CMK (cell line): ENCODE data around the gene MTREX.

ENCODE experiments used
- DNase-seq: peaks from one replicate; pipeline ENCODE4 v3.0.0-alpha.2; 2010; ENCODE audit warnings: low read depth

Gene MTREX

DNA sequence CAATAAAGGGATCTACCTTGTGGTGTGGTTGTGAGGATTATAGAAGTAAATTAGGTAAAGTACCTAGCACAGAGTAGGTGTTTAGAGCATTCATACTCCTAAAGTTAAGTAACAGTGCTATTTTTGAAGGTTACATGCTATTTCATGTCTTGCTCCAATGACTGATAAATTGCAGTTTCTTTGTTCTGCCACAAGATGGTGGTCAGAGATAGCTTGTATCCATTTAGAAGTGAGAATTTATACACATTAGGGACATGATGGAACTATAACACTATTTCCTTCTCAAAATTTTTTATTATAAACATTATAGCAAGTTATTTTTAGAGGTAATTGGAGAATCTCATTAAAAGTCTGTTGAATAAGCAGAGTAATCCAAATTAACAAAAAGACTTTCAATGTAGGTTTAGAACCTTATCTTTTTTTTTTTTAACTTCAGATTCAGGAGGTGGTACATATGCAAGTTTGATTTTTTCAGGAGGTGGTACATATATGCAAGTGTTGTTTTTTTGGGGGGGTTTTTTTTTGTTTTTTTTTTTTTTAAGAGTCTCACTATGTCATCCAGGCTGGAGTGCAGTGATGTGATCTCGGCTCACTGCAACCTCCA lies 17.1 kb downstream of the MTREX start:
- DNase-seq = no peak

DNA sequence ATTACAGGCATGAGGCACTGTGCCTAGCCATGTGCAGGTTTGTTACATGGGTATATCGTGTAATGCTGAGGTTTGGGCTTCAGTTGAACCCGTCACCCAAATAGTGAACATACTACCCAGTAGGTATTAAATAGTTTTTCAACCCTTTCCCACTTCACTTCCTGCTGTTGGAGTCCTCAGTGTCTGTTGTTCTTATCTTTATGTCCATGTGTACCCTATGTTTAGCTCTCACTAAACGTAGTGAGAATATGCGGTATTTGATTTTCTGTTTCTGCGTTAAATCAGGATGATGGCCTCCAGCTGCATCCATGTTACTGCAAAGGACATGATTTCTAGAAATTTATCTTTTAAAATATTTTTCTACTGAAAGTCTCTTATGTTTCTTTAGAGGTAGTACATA lies 17.8 kb downstream of the MTREX start:
- DNase-seq = no peak

DNA sequence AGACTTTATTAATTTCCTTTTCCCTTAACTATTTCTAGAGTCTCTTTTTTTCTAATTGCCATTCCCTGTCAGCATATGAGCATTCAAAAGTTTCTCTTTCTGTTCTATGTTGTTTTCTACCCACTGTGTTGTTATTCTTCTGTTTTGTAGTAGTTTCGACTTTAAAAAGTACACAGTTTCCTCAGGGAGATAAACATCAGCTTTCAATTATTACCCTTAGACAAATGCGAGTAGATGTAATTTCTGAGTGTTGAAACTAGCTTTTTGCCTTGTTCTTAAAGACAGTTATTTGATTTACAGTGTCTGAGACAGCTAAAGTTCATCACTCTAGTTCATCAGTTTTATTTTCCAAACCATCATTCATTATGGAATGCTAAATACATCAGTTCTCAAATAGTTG lies 19.5 kb downstream of the MTREX start:
- no peak for DNase-seq

DNA sequence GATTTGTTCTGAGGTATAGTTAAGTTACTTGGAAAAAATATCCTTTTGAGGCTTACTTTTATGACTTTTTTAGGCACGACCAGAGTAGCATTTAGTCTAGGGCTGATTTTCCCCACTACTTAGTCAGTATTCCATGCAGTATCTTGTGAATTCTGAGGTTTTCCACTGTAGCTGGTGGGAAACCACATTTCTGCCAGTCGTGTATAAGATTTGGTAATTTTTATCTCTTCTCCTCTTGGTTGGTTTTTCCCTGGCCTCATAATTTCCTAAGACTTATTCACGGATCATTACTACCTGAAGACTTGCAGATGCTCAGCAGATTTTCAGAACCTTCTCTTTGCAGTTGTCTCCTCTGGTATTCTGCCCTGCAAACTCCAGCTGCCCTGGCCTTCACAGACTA lies 23.5 kb downstream of the MTREX start:
- DNase-seq = no peak

DNA sequence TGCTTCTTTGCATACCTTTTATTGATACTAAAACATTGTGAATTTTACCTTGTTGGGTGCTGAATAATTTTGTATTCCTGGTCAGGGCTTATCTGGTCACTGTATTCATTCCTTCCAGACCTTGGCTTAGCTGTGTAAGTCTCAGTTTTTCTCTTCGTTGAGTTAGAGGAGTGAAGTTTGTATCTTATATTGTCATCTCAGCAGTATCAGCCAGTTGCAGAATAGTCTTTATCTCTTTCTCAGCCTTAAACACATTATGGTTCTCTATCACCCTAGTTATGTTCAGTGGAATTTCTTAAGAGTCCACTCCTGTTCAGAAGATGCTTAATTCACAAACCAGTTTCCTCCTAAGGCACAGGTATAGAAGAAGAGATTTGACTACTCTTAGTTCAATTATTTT lies 25.2 kb downstream of the MTREX start:
- no peak for DNase-seq

DNA sequence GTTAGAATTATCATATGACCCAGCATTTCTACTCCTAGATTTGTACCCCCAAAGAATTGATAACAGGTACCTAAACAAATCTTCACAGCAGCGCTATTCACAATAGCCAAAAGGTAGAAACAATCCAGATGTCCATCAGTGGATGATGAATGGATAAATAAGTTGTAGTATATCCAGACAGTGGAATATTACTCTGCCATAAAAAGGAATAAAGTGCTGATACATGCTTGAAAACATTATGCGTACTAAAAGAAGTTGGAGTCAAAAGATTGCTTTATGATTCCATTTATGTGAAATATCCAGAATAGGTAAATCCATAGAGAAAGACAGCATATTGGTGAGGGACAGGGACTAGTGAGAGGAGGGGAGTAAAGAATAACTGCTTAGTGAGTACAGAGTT lies 26.0 kb downstream of the MTREX start:
- DNase-seq = no peak

DNA sequence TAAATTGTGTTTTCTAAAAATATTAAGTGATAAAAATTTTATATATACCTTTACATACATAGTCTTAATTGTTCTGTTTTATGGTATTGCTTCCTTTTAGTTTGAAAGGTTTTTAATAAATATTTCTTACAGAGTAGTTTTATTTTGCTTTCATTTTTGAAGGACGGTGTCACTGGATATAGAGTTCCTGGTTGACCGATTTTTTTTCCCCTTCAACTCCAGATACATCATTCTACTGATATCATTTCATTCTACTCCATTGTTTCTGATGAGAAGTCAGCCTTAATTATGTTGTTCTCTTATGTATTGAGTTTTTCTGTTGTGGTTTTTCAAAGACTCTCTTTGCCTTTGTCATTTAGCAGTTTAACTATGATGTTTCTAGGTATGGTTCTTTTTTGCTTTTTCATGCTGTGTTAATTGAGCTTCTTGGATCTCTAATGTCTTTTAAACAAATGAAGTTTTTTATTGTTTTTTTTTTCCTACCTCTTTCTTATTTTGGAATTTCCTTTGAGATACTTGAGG lies 30.4 kb downstream of the MTREX start:
- no peak for DNase-seq

DNA sequence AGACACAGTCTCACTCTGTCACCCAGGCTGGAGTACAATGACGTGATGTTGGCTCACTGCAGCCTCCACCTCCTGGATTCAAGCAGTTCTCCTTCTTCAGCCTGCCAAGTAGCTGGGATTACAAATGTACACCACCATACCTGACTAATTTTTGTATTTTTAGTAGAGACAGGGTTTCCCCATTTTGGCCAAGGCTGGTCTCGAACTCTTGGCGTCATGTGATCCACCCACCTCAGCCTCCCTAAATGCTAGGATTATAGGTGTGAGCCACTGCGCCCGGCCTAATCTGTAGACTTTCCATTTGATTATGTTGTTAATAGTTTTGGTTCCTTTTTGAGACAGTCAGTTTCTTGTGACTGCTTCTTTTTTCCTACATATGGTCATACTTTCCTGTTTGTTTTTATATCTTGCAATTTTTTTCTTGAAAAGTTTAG lies 31.0 kb downstream of the MTREX start:
- DNase-seq = no peak

DNA sequence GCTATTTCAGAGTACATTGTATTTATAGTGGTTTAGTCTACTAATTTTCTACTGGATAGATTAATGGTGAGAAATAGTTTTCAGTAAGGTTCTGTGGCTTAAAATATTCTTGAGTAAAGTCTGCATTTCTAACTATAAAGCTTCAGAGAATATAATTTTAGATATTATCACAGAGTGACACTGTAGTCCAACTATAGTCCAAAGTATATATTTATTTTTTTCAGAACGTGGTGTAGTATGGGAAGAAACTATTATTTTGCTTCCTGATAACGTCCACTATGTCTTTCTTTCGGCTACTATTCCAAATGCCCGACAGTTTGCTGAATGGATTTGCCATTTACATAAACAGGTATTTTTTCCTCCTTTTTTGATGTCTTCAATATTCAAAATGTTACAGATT lies 35.3 kb downstream of the MTREX start:
- DNase-seq = no peak

DNA sequence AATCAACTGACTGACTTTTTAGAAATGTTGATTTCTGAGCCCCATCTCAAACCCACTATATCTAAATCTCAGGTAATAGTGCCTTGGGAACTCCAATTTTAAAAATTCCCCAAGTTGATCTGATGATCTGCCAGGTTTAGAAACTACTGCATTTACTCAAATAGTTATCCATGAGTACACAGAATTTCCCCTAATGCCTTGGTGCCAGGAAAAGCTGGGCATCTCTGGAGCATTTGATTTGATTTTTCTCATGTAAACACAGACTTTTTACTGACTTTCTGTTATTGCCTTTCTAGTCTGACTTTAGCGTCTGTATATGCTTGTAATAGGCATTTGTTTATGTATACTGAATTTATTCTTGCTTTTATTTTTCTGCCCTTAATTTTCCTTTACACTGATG lies 35.8 kb downstream of the MTREX start:
- no peak for DNase-seq

DNA sequence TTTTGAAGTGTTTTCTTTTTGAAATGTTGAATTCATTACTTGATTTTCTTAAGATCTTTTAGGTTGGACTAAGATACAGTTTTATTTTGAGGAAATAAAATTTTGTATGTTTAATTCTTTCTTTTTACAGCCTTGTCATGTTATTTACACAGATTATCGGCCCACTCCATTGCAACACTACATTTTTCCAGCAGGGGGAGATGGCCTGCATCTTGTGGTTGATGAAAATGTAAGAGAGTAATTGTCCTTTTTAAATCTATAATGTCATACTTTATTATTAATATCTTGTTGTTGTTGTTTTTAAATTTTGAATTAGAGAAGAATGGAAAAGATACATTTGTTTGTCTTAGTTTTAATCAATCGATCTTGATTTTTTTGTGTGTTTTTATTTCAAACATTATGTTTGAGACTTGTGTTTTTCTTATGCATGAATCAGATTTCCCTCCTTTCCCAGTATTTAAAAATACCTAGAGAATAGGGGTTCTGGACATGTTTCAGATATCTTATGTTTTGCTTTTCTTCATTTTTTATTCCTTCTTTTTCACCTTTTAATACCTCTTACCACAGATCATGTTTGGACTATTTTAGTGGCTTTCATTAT lies 36.7 kb downstream of the MTREX start:
- DNase-seq = peak; percentile 24

DNA sequence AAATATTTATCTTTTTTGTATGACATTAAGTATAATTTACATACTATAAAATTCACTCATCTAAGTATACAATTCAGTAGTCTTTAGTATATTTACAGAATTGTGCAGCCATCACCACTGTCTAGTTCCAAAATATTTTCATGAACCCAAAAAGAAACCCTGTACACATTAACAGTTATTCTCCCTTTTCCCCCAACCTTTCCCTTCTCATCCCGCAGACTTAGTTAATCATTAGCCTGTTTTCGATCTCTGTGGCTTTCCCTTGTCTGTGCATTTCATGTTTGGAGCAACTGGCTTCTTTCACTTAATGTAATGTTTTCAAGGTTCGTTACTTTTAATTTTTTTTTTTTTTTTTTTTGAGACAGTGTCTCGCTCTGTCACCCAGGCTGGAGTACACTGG lies 37.5 kb downstream of the MTREX start:
- DNase-seq = no peak

DNA sequence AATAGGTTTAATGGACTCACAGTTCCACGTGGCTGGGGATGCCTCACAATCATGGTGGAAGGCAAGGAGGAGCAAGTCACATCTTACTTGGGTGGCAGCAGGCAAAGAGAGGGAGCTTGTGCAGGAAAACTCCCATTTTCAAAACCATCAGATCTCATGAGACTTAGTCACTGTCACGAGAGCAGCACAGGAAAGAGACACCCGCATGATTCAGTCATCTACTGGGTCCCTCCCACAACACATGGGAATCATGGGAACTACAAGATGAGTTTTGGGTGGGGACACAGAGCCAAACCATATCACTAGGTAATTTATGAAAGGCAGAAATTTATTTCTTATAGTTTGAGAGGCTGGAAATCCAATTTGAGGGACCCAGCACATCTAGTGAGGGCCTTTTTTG lies 40.0 kb downstream of the MTREX start:
- no peak for DNase-seq

DNA sequence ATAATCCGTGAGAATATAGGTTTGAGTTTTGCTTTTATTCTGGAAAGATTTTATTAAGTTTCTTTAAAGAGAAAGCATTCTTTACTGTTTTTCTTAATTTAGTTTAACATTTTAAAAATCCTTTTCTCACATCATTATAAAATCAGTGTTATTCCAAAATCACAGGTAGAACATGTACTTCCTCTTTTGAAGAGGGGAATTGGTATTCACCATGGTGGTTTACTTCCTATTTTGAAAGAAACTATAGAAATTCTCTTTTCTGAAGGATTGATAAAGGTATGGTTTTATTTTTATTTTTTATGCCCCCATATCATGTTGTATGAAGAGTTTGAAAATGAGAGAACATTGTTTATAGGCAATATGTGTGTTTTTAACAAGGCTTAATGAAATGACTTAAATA lies 43.0 kb downstream of the MTREX start:
- no peak for DNase-seq

DNA sequence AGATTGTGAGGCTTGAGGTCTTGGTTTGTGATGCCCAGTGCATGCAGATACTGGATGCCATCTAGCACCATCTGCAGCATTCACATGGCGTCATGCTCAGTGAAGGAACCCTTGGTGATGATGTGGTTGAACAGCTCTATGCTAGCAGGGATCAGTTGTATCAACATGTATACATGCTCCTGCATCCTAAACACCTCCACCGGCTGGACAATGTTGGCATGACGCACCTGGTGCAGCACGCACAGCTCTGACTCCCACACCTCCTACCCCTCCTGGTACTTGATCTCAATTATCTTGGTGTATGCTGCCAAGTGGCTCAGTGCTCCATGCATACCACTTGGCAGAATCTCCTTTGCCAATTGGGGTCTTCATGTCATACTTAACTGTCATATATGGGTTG lies 49.1 kb downstream of the MTREX start:
- DNase-seq = no peak

DNA sequence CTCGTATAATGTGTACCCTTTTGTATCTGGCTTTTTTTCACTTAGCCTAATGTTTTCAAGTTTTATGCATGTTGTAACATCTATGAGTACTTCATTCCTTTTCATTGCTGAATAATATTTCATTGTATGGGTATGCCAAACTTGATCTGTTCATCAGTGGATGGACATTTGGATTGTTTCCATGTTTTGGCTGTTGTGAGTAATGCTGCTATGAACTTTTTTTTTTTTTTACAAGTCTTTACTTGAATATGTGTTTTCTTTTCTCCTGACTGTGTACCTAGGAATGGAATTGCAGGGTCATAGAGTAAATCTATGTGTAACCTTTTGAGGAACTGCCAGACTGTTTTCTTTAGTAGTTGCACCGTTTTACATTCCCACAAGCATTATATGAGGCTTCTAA lies 52.4 kb downstream of the MTREX start:
- DNase-seq = no peak

DNA sequence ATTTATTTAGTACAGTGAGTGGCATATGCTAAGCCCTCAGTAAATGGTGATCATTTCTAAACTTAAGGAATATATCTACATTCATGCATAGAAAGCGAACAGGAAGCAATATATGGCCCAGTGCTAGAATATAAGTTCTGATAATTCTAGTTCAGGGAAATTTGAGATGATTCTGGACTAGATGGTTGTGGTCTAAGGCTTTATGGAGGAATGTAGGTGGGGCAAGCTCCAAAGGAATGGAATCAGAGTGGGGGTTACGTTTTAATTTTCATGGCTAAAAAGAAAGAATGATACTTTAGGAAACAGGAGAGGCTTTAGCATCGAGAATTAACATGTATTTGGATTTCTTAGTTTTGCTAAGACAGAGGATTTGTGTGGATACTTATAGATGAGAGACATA lies 56.1 kb downstream of the MTREX start:
- no peak for DNase-seq

DNA sequence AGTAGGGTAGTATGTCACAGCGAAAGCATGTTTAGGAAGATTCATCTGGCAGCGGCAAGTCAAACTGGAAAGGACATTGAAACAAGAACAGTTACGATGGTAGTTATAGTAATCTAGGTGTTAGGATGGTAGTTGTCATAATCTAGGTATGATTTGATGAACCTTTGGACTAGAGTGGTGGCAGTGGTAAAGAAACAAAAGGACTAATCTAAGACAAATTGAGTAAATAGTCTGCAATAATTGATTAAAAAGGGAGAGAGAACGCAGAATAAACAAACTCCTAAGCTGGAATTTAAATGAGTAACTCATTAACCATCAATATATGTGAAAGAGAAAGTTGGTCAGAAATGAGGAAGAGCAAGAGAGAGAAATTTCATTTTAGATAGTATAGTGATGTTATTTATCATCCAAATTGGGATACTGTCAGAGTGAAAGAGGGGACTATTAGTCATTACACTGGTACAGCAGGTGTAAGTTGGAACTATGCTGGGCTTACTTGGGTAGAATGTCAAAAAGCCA lies 56.8 kb downstream of the MTREX start:
- no peak for DNase-seq

DNA sequence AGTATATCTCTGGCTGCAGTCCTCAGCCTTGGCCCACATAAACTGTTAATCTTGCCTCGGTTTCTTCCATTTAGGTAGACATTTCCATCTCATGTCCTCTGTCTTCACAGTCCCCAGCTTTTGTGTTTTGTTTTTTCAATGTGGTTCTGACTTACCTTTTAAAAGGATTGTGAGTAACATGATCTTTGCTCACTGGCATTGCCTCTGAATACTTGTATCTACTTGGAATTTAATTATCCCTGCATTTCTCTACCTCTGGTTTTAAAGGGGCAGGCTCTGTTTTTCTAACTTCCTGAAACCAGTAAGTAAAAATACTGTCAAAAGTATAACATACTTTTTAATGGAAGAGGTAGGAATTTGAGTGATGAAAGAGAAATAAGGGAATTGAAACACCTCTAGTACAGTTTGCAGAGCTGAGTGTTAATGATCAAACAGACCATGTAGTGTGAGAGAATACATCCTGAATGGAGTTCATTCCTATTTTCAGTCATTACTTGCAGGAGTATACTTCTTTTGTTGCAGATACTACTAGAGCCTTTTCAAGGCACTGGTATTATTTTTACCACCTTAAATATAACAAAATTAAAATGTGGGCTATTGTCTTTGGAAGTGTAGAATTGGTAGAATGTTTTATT lies 62.6 kb downstream of the MTREX start:
- no peak for DNase-seq

DNA sequence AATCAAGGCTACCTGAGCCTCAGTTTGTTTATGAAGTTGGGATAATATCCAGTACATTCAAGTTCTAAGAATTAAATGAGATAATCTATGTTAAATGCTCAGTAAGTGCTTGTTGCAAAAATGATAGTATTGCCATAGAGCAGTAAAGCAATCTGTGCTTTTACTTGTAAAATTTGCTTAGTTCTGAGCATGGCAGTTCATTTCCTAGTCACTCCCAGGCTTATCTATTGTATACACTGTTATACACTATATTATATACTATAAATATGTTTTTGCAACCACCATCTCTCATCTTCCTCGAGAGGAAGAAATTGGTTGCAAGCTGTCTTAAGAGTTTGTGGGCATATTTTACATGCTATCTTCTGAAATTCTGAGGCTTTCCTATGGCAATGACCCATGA lies 63.4 kb downstream of the MTREX start:
- no peak for DNase-seq

DNA sequence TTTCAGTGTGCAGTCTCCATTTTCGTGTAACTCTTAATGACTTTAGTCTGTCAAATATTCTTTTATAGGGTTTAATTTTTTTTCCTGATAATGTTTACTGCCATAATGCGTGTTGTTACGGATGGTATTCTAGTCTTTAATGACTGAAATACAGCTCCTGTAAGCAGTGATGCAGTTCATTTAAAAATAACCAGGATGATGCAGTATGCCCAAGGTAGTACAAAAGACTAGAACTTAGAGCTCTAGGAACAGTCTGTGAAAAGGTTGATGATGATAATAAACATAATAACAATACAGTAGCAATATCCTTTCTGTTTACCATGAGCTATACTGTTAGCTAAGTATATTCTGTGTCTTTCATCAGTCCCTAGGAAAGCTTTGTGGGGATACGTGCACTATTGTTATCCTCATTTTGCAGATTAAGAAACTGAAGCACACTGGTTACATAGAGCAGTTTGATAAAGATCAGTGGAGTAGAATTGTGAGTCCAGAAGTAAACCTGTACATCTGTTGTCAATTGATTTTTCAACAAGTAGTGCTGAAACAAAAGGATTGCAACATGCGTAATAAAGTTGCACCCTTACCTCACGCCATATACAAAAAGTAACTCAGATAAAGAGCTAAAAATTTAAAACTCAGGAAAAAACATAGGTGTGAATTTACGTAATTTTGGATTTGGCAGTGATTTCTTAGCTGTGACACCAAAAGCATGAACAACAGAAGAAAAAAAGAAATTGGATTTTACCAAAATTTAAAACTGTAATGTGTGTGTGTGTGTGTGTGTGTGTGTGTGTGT lies 64.5 kb downstream of the MTREX start:
- no peak for DNase-seq

DNA sequence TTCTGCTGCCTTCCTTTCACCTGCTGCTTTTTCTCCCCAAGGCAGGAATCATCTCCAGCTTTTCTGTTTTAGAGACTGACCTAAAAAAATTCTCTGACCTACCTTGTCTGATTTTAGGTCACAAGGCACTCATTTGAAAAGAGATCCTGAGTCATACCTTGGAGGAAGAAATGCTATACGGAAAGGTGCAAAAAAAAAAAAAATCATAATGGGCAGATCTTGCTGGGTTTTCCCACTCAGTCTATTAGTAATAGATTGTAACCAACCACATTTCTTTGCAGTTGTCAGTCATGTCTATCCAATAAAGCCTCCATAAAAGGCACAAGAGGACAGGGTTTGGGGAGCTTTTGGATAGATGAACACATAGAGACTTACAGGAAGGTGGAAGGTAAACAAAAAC lies 70.0 kb downstream of the MTREX start:
- DNase-seq = no peak

DNA sequence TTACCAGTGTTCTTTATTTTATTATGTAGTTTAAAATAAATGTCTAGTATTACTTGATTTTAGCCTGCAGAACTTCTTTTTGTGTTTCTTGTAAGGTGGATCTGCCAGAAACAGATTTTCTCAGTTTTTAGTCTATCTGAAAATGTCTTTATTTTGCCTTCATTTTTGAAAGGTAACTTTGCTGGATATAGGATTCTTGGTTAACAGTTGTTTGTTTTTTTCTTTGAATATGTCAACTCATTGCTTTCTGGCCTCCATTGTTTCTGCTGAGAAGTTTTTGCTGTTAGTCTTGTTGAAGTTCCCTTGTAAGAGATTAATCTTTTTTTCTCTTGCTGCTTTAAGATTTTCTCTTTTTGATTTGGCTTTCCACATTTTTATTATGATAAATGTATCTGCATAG lies 75.5 kb downstream of the MTREX start:
- no peak for DNase-seq
